D721Med (cell line): Measurements from ENCODE around the gene ARHGAP8.

ENCODE experiments used
- DNase-seq: peaks from one replicate; pipeline ENCODE4 v3.0.0; 2011; ENCODE audit warnings: low spot score; ENCODE audit not compliant: insufficient read length
- FAIRE-seq: peaks from 2 replicates; lab custom pipeline; 2011; peaks lifted over from hg19 to GRCh38; lab: Jason Lieb, UNC
- CTCF ChIP-seq: IDR thresholded peaks from 2 replicates; pipeline ENCODE4 v1.5.1; 2012; ENCODE audit warnings: mild to moderate bottlenecking, control low read depth; ENCODE audit not compliant: insufficient read depth; ENCODE audit errors: missing control alignments

Gene ARHGAP8

GRCh38 chr22:44750481-44750880 lies 1.9 kb upstream of the ARHGAP8 start:
- no peak for TF ChIP-seq CTCF
- DNase-seq (no peak), FAIRE-seq (no peak)

- no peak for FAIRE-seq
- DNase-seq: no peak
- TF ChIP-seq CTCF: no peak
These were observed 1.0 kb downstream of the ARHGAP8 start for GRCh38 chr22:44753189-44754042.

GRCh38 chr22:44754998-44755397 lies 2.6 kb downstream of the ARHGAP8 start:
- TF ChIP-seq CTCF: no peak
- FAIRE-seq (no peak), DNase-seq (no peak)

GRCh38 chr22:44755417-44755816 lies 3.0 kb downstream of the ARHGAP8 start:
- no peak for DNase-seq
- no peak for TF ChIP-seq CTCF
- FAIRE-seq: no peak

- no peak for FAIRE-seq
- no peak for DNase-seq
- TF ChIP-seq CTCF: no peak
These were observed 3.6 kb downstream of the ARHGAP8 start for GRCh38 chr22:44755956-44756361.

- no peak for TF ChIP-seq CTCF
- FAIRE-seq (no peak), DNase-seq (no peak)
These were observed 6.1 kb downstream of the ARHGAP8 start for GRCh38 chr22:44758344-44758973.

GRCh38 chr22:44759001-44759400 lies 6.6 kb downstream of the ARHGAP8 start:
- TF ChIP-seq CTCF: no peak
- DNase-seq (no peak), FAIRE-seq (no peak)
